OCI-LY1 (cell line): ENCODE data around the gene AADACL2.

ENCODE experiments used
- H2AFZ ChIP-seq: fragments of 200-600 bp; sonication (generic), shearing (Covaris generic); 2 replicates; pipeline ENCODE4 v1.6.0; 2014; ENCODE audit warnings: antibody characterized with exemption, mild to moderate bottlenecking, low read length
- H3F3A ChIP-seq: fragments of 200-600 bp; sonication (generic), shearing (Covaris generic); 2 replicates; pipeline ENCODE4 v1.6.0; 2014; ENCODE audit warnings: mild to moderate bottlenecking, antibody characterized with exemption, low read length, moderate library complexity; ENCODE audit not compliant: insufficient read depth
- H3K27ac ChIP-seq: fragments of 200-600 bp; sonication (generic); 2 replicates; pipeline ENCODE4 v1.5.1; 2014; ENCODE audit warnings: low read length, mixed run types, mild to moderate bottlenecking, low read depth; ENCODE audit not compliant: poor library complexity, severe bottlenecking
- H3K27me3 ChIP-seq: fragments of 200-600 bp; sonication (generic); 2 replicates; pipeline ENCODE4 v1.6.0; 2014; ENCODE audit warnings: antibody characterized with exemption, mild to moderate bottlenecking, low read length, moderate library complexity; ENCODE audit not compliant: insufficient read depth
- H3K36me3 ChIP-seq: fragments of 200-600 bp; sonication (generic); 2 replicates; pipeline ENCODE4 v1.6.1; 2014; ENCODE audit warnings: mild to moderate bottlenecking, antibody characterized with exemption, low read length, moderate library complexity, mixed read lengths; ENCODE audit not compliant: insufficient read depth
- H3K4me1 ChIP-seq: fragments of 200-600 bp; sonication (generic); 2 replicates; pipeline ENCODE4 v1.5.1; 2014; ENCODE audit warnings: mild to moderate bottlenecking, low read length, moderate library complexity; ENCODE audit not compliant: insufficient read depth, severe bottlenecking
- H3K4me2 ChIP-seq: fragments of 200-600 bp; sonication (generic), shearing (Covaris generic); 2 replicates; pipeline ENCODE4 v1.6.1; 2014; ENCODE audit warnings: low read length
- H3K4me3 ChIP-seq: fragments of 200-600 bp; sonication (generic); 2 replicates; pipeline ENCODE4 v1.5.1; 2014; ENCODE audit warnings: low read length, low read depth, mild to moderate bottlenecking, mixed read lengths; ENCODE audit not compliant: poor library complexity, severe bottlenecking
- H3K79me2 ChIP-seq: fragments of 200-600 bp; shearing (Covaris generic); 2 replicates; pipeline ENCODE4 v1.6.1; 2016; ENCODE audit warnings: mixed run types, low read length, mixed read lengths; ENCODE audit not compliant: insufficient read depth
- H3K9ac ChIP-seq: fragments of 200-600 bp; sonication (generic), shearing (Covaris generic); 2 replicates; pipeline ENCODE4 v1.6.1; 2014; ENCODE audit warnings: mild to moderate bottlenecking, low read length, mixed read lengths
- H3K9me2 ChIP-seq: fragments of 200-600 bp; sonication (generic), shearing (Covaris generic); 2 replicates; pipeline ENCODE4 v1.6.1; 2014; ENCODE audit warnings: low read depth, mild to moderate bottlenecking, low read length, mixed read lengths
- H3K9me3 ChIP-seq: fragments of 200-600 bp; shearing (Covaris generic); 2 replicates; pipeline ENCODE4 v1.6.1; 2014; ENCODE audit warnings: low read length, mixed read lengths
- H4K20me1 ChIP-seq: fragments of 200-600 bp; sonication (generic), shearing (Covaris generic); 2 replicates; pipeline ENCODE4 v1.6.0; 2016; ENCODE audit warnings: mild to moderate bottlenecking, low read length; ENCODE audit not compliant: insufficient read depth
- EZH2 ChIP-seq: fragments of 200-600 bp; sonication (generic), shearing (Covaris generic); IDR thresholded peaks from 2 replicates; pipeline ENCODE4 v1.8.0; 2017; ENCODE audit warnings: borderline replicate concordance, mixed run types, mild to moderate bottlenecking, antibody characterized with exemption, low read length, moderate library complexity, mixed read lengths
- TF ChIP-seq, protein P1 (sequence below): fragments of 200-600 bp; sonication (generic), shearing (Covaris generic); IDR thresholded peaks from 2 replicates; pipeline ENCODE4 v1.5.1; 2017; ENCODE audit warnings: mild to moderate bottlenecking, antibody characterized with exemption, low read length, moderate library complexity, mixed read lengths

AADACL2 gene, protein sequence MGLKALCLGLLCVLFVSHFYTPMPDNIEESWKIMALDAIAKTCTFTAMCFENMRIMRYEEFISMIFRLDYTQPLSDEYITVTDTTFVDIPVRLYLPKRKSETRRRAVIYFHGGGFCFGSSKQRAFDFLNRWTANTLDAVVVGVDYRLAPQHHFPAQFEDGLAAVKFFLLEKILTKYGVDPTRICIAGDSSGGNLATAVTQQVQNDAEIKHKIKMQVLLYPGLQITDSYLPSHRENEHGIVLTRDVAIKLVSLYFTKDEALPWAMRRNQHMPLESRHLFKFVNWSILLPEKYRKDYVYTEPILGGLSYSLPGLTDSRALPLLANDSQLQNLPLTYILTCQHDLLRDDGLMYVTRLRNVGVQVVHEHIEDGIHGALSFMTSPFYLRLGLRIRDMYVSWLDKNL

DNA sequence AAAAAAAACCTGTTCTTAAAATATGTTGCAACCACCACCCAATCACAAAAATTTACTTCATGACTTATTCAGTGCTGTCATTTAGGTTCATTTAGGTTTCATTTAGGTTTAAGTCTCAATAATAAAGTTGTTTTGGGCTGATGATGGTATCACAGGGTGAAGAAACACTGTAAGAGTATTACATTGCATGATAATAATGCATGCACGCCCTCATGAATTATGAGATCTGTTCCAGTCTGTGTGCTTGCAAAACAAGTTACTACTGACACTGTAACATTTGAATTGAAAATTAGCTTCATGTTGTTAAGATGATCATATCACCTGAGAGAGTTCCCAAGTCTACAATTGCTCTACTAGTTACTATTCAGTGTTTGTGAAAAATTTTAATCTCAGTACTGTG is at the start of gene AADACL2:
TSS of gene AADACL2 (plus strand) at position 315 of the 400 bp plus-strand sequence. CDS start 109 bp downstream, outside the sequence.
- Histone ChIP-seq H3K27ac (no peak within 1 kb of the TSS), H3K9ac (no peak within 1 kb of the TSS), H3K27me3 (no peaks in the 10 kb centered on the region), H2AFZ (no peak within 1 kb of the TSS), H3K9me2 (no peaks in the 10 kb centered on the region; the same call in 1 of the 2 replicates), H3K79me2 (no peaks in the 10 kb centered on the region), H3K4me2 (no peak within 1 kb of the TSS), H3K4me1 (no peaks in the 10 kb centered on the region), H3F3A (no peaks in the 10 kb centered on the region), H3K4me3 (no peak within 1 kb of the TSS), H3K36me3 (no peaks in the 10 kb centered on the region), H3K9me3 (no peaks in the 10 kb centered on the region), H4K20me1 (no peaks in the 10 kb centered on the region)
- no peak for TF ChIP-seq EZH2
- TF ChIP-seq, protein P1, sequence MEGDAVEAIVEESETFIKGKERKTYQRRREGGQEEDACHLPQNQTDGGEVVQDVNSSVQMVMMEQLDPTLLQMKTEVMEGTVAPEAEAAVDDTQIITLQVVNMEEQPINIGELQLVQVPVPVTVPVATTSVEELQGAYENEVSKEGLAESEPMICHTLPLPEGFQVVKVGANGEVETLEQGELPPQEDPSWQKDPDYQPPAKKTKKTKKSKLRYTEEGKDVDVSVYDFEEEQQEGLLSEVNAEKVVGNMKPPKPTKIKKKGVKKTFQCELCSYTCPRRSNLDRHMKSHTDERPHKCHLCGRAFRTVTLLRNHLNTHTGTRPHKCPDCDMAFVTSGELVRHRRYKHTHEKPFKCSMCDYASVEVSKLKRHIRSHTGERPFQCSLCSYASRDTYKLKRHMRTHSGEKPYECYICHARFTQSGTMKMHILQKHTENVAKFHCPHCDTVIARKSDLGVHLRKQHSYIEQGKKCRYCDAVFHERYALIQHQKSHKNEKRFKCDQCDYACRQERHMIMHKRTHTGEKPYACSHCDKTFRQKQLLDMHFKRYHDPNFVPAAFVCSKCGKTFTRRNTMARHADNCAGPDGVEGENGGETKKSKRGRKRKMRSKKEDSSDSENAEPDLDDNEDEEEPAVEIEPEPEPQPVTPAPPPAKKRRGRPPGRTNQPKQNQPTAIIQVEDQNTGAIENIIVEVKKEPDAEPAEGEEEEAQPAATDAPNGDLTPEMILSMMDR, result no peak

- no peaks in the 10 kb centered on the region for H3K27me3 ChIP-seq
- H3K36me3 ChIP-seq, result no peaks in the 10 kb centered on the region
- H3F3A ChIP-seq, result no peaks in the 10 kb centered on the region
- H3K9me3 ChIP-seq, result no peaks in the 10 kb centered on the region
- no peak overlapping the region for H3K4me2 ChIP-seq
- no peaks in the 10 kb centered on the region for H4K20me1 ChIP-seq
- no peak overlapping the region for H3K27ac ChIP-seq
- no peak overlapping the region for H3K4me3 ChIP-seq
- no peak overlapping the region for H3K9ac ChIP-seq
- no peaks in the 10 kb centered on the region for H3K9me2 ChIP-seq
- no peak overlapping the region for H2AFZ ChIP-seq
- no peaks in the 10 kb centered on the region for H3K79me2 ChIP-seq
- H3K4me1 ChIP-seq, result no peaks in the 10 kb centered on the region
- TF ChIP-seq EZH2, result no peak
- TF ChIP-seq, protein P1, result no peak
These were observed 49.6 kb upstream of the AADACL2 start for GRCh38 chr3:151684094-151684493.

DNA sequence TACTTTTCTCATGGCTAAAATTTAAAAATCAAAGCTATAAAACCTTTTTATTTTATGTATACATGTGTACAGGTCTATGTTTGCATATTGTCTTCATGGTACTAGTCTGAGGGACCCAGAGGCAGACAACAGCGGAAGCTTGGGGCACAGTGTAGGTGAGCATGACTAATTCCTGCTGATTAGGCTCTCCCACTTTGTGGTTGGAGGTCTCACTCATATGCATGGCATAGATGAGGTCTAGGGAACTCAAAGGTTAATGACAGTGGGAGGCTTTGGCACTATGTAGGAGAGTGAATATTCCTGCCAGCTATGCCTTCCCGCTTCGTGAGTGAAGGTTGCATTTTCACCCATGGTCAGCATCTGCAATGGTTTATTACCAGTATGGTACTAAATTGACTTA is 47.5 kb upstream of the AADACL2 start:
- Histone ChIP-seq H4K20me1 (no peaks in the 10 kb centered on the region), H3K4me2 (no peak overlapping the region), H3K36me3 (no peaks in the 10 kb centered on the region), H3K4me3 (no peak overlapping the region), H3K9me2 (no peaks in the 10 kb centered on the region), H3K9me3 (no peaks in the 10 kb centered on the region), H3K79me2 (no peaks in the 10 kb centered on the region), H3K4me1 (no peaks in the 10 kb centered on the region), H3K27ac (no peak overlapping the region), H3F3A (no peaks in the 10 kb centered on the region), H2AFZ (no peak overlapping the region), H3K27me3 (no peaks in the 10 kb centered on the region), H3K9ac (no peak overlapping the region)
- TF ChIP-seq EZH2, result no peak
- TF ChIP-seq, protein P1, result no peak
